K562 (cell line): ENCODE measurements around the gene NPAS3. TPM values are rescaled to one million over a fixed set of nuclear protein-coding genes. Genes with fewer than 3 reads are reported as not detected.

Experiments used
- ATAC-seq: fragments of 200-7000 bp; cut with Tn5 transposase; 3 replicates; pipeline ENCODE4 v1.9.1; 2020; ENCODE audit warnings: moderate library complexity
- BruUV-seq: library from RNA; stranded (reverse); fragments of 400-500 nt; replicated peaks from 2 replicates; lab custom pipeline; 2021; lab: Mats Ljungman, UMichigan
- CTCF ChIA-PET: fragments of 300-600 bp; formaldehyde crosslinking; extraction: SDS; loops from one replicate; lab custom pipeline; 2021; ENCODE audit warnings: low intra/inter-chr PET ratio; lab: Yijun Ruan, JAX
- POLR2A ChIA-PET: fragments of 300-600, 350-650 bp; sonication (Branson Sonifier 250); formaldehyde crosslinking; extraction: SDS; loops from one replicate; lab custom pipeline; 2021; ENCODE audit warnings: antibody characterized with exemption, inconsistent platforms; lab: Yijun Ruan, JAX
- DNase-seq, 4 experiments: peaks; one replicate each; pipeline versions ENCODE4 v3.0.0 to v3.0.0-alpha.2; 2011 to 2018; ENCODE audit warnings: low spot score in 3 of 4, mixed read lengths in 3 of 4; ENCODE audit errors: extremely low read depth in 1 of 4
- FAIRE-seq: peaks from 2 replicates; lab custom pipeline; 2011; peaks lifted over from hg19 to GRCh38; lab: Jason Lieb, UNC
- H2AFZ ChIP-seq: 2 replicates; pipeline ENCODE4 v1.6.0; 2011; ENCODE audit warnings: low read depth, low read length, control low read depth, inconsistent platforms
- H3K27ac ChIP-seq: fragments of 200-600 bp; 3 replicates; pipeline ENCODE4 v1.8.0; 2011; ENCODE audit warnings: low read depth, mild to moderate bottlenecking, control low read depth, inconsistent platforms, low read length, moderate library complexity, mixed read lengths; ENCODE audit errors: extremely low read depth
- H3K27me3 ChIP-seq, 2 experiments: fragments of 300-600 bp in 1 of 2; 2 replicates in 1 of 2; 3 replicates in 1 of 2; pipeline versions ENCODE4 v1.6.0 to v1.8.0; 2011; ENCODE audit warnings: inconsistent platforms in 2 of 2, low read length in 2 of 2, mild to moderate bottlenecking in 1 of 2, mixed read lengths in 1 of 2, moderate library complexity in 1 of 2; ENCODE audit not compliant: control insufficient read depth in 2 of 2, insufficient read depth in 2 of 2
- H3K36me3 ChIP-seq: fragments of 300-600 bp; 3 replicates; pipeline ENCODE4 v1.8.0; 2011; ENCODE audit warnings: mild to moderate bottlenecking, low read length, inconsistent platforms; ENCODE audit not compliant: control insufficient read depth, insufficient read depth
- H3K4me1 ChIP-seq, 2 experiments: fragments of 200-600 bp in 1 of 2; replicated peaks in 1 of 2; 2 replicates in 1 of 2; 3 replicates in 1 of 2; pipeline versions ENCODE4 v1.5.1 to v1.8.0; 2011; ENCODE audit warnings: inconsistent platforms in 2 of 2, low read length in 2 of 2, mild to moderate bottlenecking in 1 of 2, mixed read lengths in 1 of 2, moderate library complexity in 1 of 2; ENCODE audit not compliant: control insufficient read depth in 2 of 2, insufficient read depth in 2 of 2
- H3K4me2 ChIP-seq: 2 replicates; pipeline ENCODE4 v1.6.1; 2011; ENCODE audit warnings: low read length, control low read depth, inconsistent platforms, mixed read lengths; ENCODE audit not compliant: insufficient read depth
- H3K4me3 ChIP-seq: fragments of 200-600 bp; sonication (generic), shearing (Covaris generic); 2 replicates; pipeline ENCODE4 v1.5.1; 2016; ENCODE audit warnings: control low read depth, inconsistent platforms
- H3K79me2 ChIP-seq: fragments of 200-600 bp; 3 replicates; pipeline ENCODE4 v1.8.0; 2011; ENCODE audit warnings: low read length, inconsistent platforms; ENCODE audit not compliant: control insufficient read depth, insufficient read depth
- H3K9ac ChIP-seq, 2 experiments: 2 replicates each; pipeline versions ENCODE4 v1.6.0 to v1.6.1; 2011; ENCODE audit warnings: low read depth in 2 of 2, low read length in 2 of 2, control low read depth in 1 of 2, inconsistent platforms in 1 of 2, mild to moderate bottlenecking in 1 of 2, mixed read lengths in 1 of 2; ENCODE audit not compliant: insufficient read depth in 1 of 2
- H3K9me1 ChIP-seq: one replicate; pipeline ENCODE4 v1.6.0; 2011; ENCODE audit warnings: inconsistent platforms, mild to moderate bottlenecking, low read length, moderate library complexity; ENCODE audit not compliant: control insufficient read depth, insufficient read depth
- H3K9me3 ChIP-seq: replicated peaks from 2 replicates; pipeline ENCODE4 v1.5.1; 2011; ENCODE audit warnings: low read depth, low read length, inconsistent platforms; ENCODE audit not compliant: control insufficient read depth, insufficient read depth
- H4K20me1 ChIP-seq: replicated peaks from 2 replicates; pipeline ENCODE4 v1.6.1; 2011; ENCODE audit warnings: low read length, inconsistent platforms, mixed read lengths; ENCODE audit not compliant: control insufficient read depth, insufficient read depth
- FUS ChIP-seq: fragments of 200-400 bp; formaldehyde crosslinking; optimal IDR thresholded peaks from 2 replicates; pipeline ENCODE3; 2017; ENCODE audit warnings: low read depth, low read length
- GTF2A2 ChIP-seq: IDR thresholded peaks from 2 replicates; pipeline ENCODE4 v1.6.1; 2016; ENCODE audit warnings: mild to moderate bottlenecking, missing genetic modification characterization, missing compliant biosample characterization
- HNRNPK ChIP-seq: fragments of 200-400 bp; formaldehyde crosslinking; IDR thresholded peaks from one replicate; pipeline ENCODE4 v1.6.1; 2018; ENCODE audit warnings: mild to moderate bottlenecking, low read depth, low read length; ENCODE audit not compliant: poor library complexity, severe bottlenecking
- MECOM ChIP-seq: fragments of 250-450 bp; sonication (Bioruptor Pico); IDR thresholded peaks from 2 replicates; pipeline ENCODE4 v1.8.0; 2022; ENCODE audit warnings: inconsistent platforms
- PCBP1 ChIP-seq: fragments of 200-400 bp; formaldehyde crosslinking; IDR thresholded peaks from 2 replicates; pipeline ENCODE4 v1.6.1; 2018; ENCODE audit warnings: mild to moderate bottlenecking, low read depth, low read length; ENCODE audit not compliant: poor library complexity, severe bottlenecking
- PCBP2 ChIP-seq: fragments of 200-400 bp; formaldehyde crosslinking; IDR thresholded peaks from 2 replicates; pipeline ENCODE4 v1.6.1; 2018; ENCODE audit warnings: low read length, low read depth, mild to moderate bottlenecking, moderate library complexity; ENCODE audit not compliant: poor library complexity, severe bottlenecking
- SMARCA5 ChIP-seq: fragments of 450-650 bp; IDR thresholded peaks from 2 replicates; pipeline ENCODE4 v1.6.1; 2016
- ZNF165 ChIP-seq: fragments of 250-450 bp; sonication (Bioruptor Pico); IDR thresholded peaks from 2 replicates; pipeline ENCODE4 v1.4.0; 2020; ENCODE audit warnings: borderline replicate concordance
- WGBS: fragments of 100-300 bp; shearing (Covaris generic); methylation state at CpG from one replicate; pipeline ENCODE4 v1.1.6; 2016; ENCODE audit warnings: low coverage, mixed read lengths; ENCODE audit not compliant: insufficient coverage; ENCODE audit errors: missing lambda C conversion rate; 5-methylcytosine and 5-hydroxymethylcytosine counted together
- in situ Hi-C: fragments of 300-500 bp; cut with MboI; formaldehyde crosslinking; loops from 4 replicates; pipeline ENCODE4 v1.15.0; 2018; ENCODE audit warnings: inconsistent platforms, mixed read lengths
- intact Hi-C: fragments of 100-400 bp; cut with micrococcal nuclease; formaldehyde crosslinking; loops from 2 replicates; pipeline ENCODE4 v1.14.2; 2022
- polyA plus RNA-seq, 8 experiments: library from polyadenylated mRNA; depleted of rRNA in 4 of 8; stranded (reverse) in 5 of 8; unstranded in 3 of 8; fragments of >200 nt; fragmentation: Nextera tagmentation in 2 of 8; fragmentation: Illumina TruSeq in 1 of 8; extraction: Ambion mirVana in 2 of 8; extraction: Trizol in 1 of 8; gene quantifications; 2 replicates each; pipeline versions ENCODE4 v1.2.1 to v1.2.3, GENCODE V29; 2011 to 2014; ENCODE audit warnings: inconsistent platforms in 1 of 8, missing spikeins in 1 of 8
- total RNA-seq, 7 experiments: library from RNA; depleted of rRNA in 6 of 7; stranded (reverse); fragments of >200 nt in 6 of 7; fragmentation: Illumina TruSeq in 2 of 7; extraction: Trizol in 2 of 7; gene quantifications; 2 replicates each; pipeline versions ENCODE4 v1.2.1 to v1.2.3, GENCODE V29; 2011 to 2021; ENCODE audit warnings: low replicate concordance in 1 of 7

The NPAS3 gene
- total and polyA plus RNA-seq, 9 of the 15 experiments (the other 6 are each of a cell fraction or from before 2014, with no cell fraction given) = 0.04 TPM; not detected in 8

- no peak overlapping the region for H3K4me2 ChIP-seq
- no peaks in the 10 kb centered on the region for H3K9me1 ChIP-seq
- peaks cover 0 to 3% of the 10 kb centered on the region in 2 experiments; a peak in 1 of 5 replicates for H3K27me3 ChIP-seq
- ATAC-seq (no peak), FAIRE-seq (no peak), DNase-seq (no peak)
- in situ Hi-C loops (no loop called here), intact Hi-C loops (no loop called here)
- H3K27ac ChIP-seq = no peak overlapping the region
- peak; percentile 51 for TF ChIP-seq PCBP1
- no peak for TF ChIP-seq SMARCA5
- TF ChIP-seq HNRNPK = peak; percentile 70
- TF ChIP-seq ZNF165 (CRISPR knock-in tag) = no peak
- peak; percentile 83 for TF ChIP-seq PCBP2
- TF ChIP-seq MECOM (CRISPR knock-in tag) = no peak
- no peak for TF ChIP-seq GTF2A2
- no peak for TF ChIP-seq FUS
- H3K9ac ChIP-seq = no peak overlapping the region
- no peaks in the 10 kb centered on the region for H3K79me2 ChIP-seq
- H4K20me1 ChIP-seq = no peaks in the 10 kb centered on the region
- POLR2A ChIA-PET = no interaction called here
- WGBS = 0% methylated on average over 7 of the region's 7 CpGs
- H2AFZ ChIP-seq = no peak overlapping the region
- H3K4me1 ChIP-seq = 0 out of 5 replicates have a peak, but pooled peaks cover 0 to 4% of the 10 kb centered on the region in 2 experiments
- H3K9me3 ChIP-seq = no peaks in the 10 kb centered on the region
- BruUV-seq = no TSS peak
- CTCF ChIA-PET = no interaction called here
- H3K36me3 ChIP-seq = no peaks in the 10 kb centered on the region
- H3K4me3 ChIP-seq = no peak overlapping the region
Observed at GRCh38 chr14:32940711-32941667, 2.3 kb downstream of the NPAS3 start.
